Measurements from ENCODE around the gene THSD4. TPM values are rescaled to one million over a fixed set of nuclear protein-coding genes. Genes with fewer than 3 reads are reported as not detected.

THSD4 gene
- total and polyA plus RNA-seq, 9 of the 15 experiments (the other 6 are each of a cell fraction or from before 2014, with no cell fraction given): 0.04 TPM; not detected in 5

- TF ChIP-seq PRDM10 (IDR thresholded peaks at IDR 0.05; ENCODE audit: partially characterized antibody): peak; percentile 99
- TF ChIP-seq MEF2A (IDR thresholded peaks at IDR 0.05; ENCODE audit: control insufficient read depth, low read depth, low read length): no peak
- peak; percentile 55; the same call in 1 of the 2 replicates for TF ChIP-seq BHLHE40 (IDR thresholded peaks at IDR 0.05; ENCODE audit: low read length)
- TF ChIP-seq ATF3 (IDR thresholded peaks at IDR 0.05): peak; percentile 87
- TF ChIP-seq ATF3 (CRISPR knock-in tag; conservative IDR thresholded peaks at IDR 0.05): no peak
- TF ChIP-seq SMARCA4 (IDR thresholded peaks at IDR 0.05): peak; percentile 15; the same call in 1 of the 2 replicates
- no peak for TF ChIP-seq CBX5 (IDR thresholded peaks at IDR 0.05; ENCODE audit: borderline replicate concordance, low read depth)
- TF ChIP-seq CBX1 (IDR thresholded peaks at IDR 0.05; ENCODE audit: low read depth): no peak
- no peak for TF ChIP-seq SP2 (IDR thresholded peaks at IDR 0.05; ENCODE audit: extremely low read depth, low read depth, low read length, poor library complexity, severe bottlenecking)
- no peak for TF ChIP-seq SMAD2 (IDR thresholded peaks at IDR 0.05; ENCODE audit: low read depth, low read length)
- TF ChIP-seq ZNF639 (CRISPR knock-in tag; conservative IDR thresholded peaks at IDR 0.05 in 1 of 2, IDR thresholded peaks at IDR 0.05 in 1 of 2): peak in 1 of 2 experiments; percentile 59; a peak in 1 of 4 replicates
- peak; percentile 22; the same call in 1 of the 2 replicates for TF ChIP-seq ARID1B (IDR thresholded peaks at IDR 0.05)
- TF ChIP-seq HDAC1 (IDR thresholded peaks at IDR 0.05): no peak
- peak in 1 of 2 experiments; percentile 13; a peak in 1 of 4 replicates for TF ChIP-seq KDM1A (IDR thresholded peaks at IDR 0.05)
- TF ChIP-seq ZBTB7A (IDR thresholded peaks at IDR 0.05; ENCODE audit: borderline replicate concordance, control insufficient read depth, low read depth, low read length): no peak
- TF ChIP-seq RCOR1 (IDR thresholded peaks at IDR 0.05; ENCODE audit: borderline replicate concordance in 1 of 2, low read depth in 2 of 2, low read length in 2 of 2): peak in 1 of 2 experiments; percentile 71; a peak in 1 of 4 replicates
- peak; percentile 69 for TF ChIP-seq ZNF766 (CRISPR knock-in tag; conservative IDR thresholded peaks at IDR 0.05)
- TF ChIP-seq NCOA6 (IDR thresholded peaks at IDR 0.05): no peak
- TF ChIP-seq IRF1 (CRISPR knock-in tag; IDR thresholded peaks at IDR 0.05; ENCODE audit: borderline replicate concordance): no peak
These were observed 136.9 kb downstream of the THSD4 start (continued) for GRCh38 chr15:71252044-71252739.
